Hepatocyte (in vitro differentiated cells): ENCODE measurements around the gene RASGRP1. TPM values are rescaled to one million over a fixed set of nuclear protein-coding genes. Genes with fewer than 3 reads are reported as not detected.

Experiments used
- DNase-seq: peaks from one replicate; pipeline ENCODE4 v3.0.0-alpha.2; 2016; ENCODE audit warnings: low spot score
- H2AFZ ChIP-seq: fragments of 200-600 bp; sonication (generic); 2 replicates; pipeline ENCODE4 v1.6.0; 2016; ENCODE audit warnings: antibody characterized with exemption, mild to moderate bottlenecking
- H3K27ac ChIP-seq: fragments of 200-600 bp; sonication (generic); 2 replicates; pipeline ENCODE4 v1.5.1; 2016; ENCODE audit warnings: mild to moderate bottlenecking
- H3K27me3 ChIP-seq: fragments of 200-600 bp; sonication (generic); 2 replicates; pipeline ENCODE4 v1.6.1; 2016
- H3K36me3 ChIP-seq: fragments of 200-600 bp; sonication (generic); replicated peaks from 2 replicates; pipeline ENCODE4 v1.5.1; 2016; ENCODE audit warnings: low read depth; ENCODE audit not compliant: insufficient read depth
- H3K4me1 ChIP-seq: fragments of 200-600 bp; sonication (generic); 2 replicates; pipeline ENCODE4 v1.5.1; 2016; ENCODE audit warnings: mild to moderate bottlenecking, moderate library complexity; ENCODE audit not compliant: insufficient read depth
- H3K4me2 ChIP-seq: fragments of 200-600 bp; sonication (generic); 2 replicates; pipeline ENCODE4 v1.6.0; 2016
- H3K4me3 ChIP-seq: fragments of 200-600 bp; sonication (generic); 2 replicates; pipeline ENCODE4 v1.5.1; 2016; ENCODE audit warnings: mild to moderate bottlenecking
- H3K79me2 ChIP-seq: fragments of 200-600 bp; sonication (generic); 2 replicates; pipeline ENCODE4 v1.6.0; 2017; ENCODE audit warnings: mild to moderate bottlenecking
- H3K9me2 ChIP-seq: fragments of 200-600 bp; sonication (generic); replicated peaks from 2 replicates; pipeline ENCODE4 v1.6.0; 2017; ENCODE audit warnings: mild to moderate bottlenecking; ENCODE audit not compliant: insufficient read depth
- H3K9me3 ChIP-seq: fragments of 200-600 bp; sonication (generic); 2 replicates; pipeline ENCODE4 v1.5.1; 2016; ENCODE audit warnings: low read depth, mild to moderate bottlenecking
- H4K20me1 ChIP-seq: fragments of 200-600 bp; sonication (generic); 2 replicates; pipeline ENCODE4 v1.6.0; 2016; ENCODE audit warnings: mild to moderate bottlenecking; ENCODE audit not compliant: insufficient read depth, poor library complexity, severe bottlenecking
- EZH2 ChIP-seq: fragments of 200-600 bp; sonication (generic); IDR thresholded peaks from 2 replicates; pipeline ENCODE4 v1.6.1; 2016; ENCODE audit warnings: antibody characterized with exemption, mild to moderate bottlenecking, borderline replicate concordance
- EZH2phosphoT487 ChIP-seq: fragments of 200-600 bp; sonication (generic); IDR thresholded peaks from one replicate; pipeline ENCODE4 v1.6.1; 2018; ENCODE audit warnings: antibody characterized with exemption, mild to moderate bottlenecking, low read depth, moderate library complexity; ENCODE audit not compliant: unreplicated experiment, severe bottlenecking
- WGBS: methylation state at CpG from one replicate; pipeline ENCODE4 v1.1.6; 2016; ENCODE audit warnings: low lambda C conversion rate; ENCODE audit errors: missing lambda C conversion rate; 5-methylcytosine and 5-hydroxymethylcytosine counted together
- polyA plus RNA-seq: library from polyadenylated mRNA; unstranded; fragments of >200 nt; fragmentation: Nextera tagmentation; extraction: Ambion mirVana; gene quantifications from 2 replicates; pipeline ENCODE4 v1.2.1, GENCODE V29; 2016
- total RNA-seq: library from RNA; depleted of rRNA; stranded (reverse); fragments of >200 nt; gene quantifications from 2 replicates; pipeline ENCODE4 v1.2.3, GENCODE V29; 2014
- TF ChIP-seq, protein P1 (sequence below): fragments of 200-600 bp; sonication (generic); IDR thresholded peaks from 2 replicates; pipeline ENCODE4 v1.5.1; 2016; ENCODE audit warnings: antibody characterized with exemption, mild to moderate bottlenecking; ENCODE audit not compliant: poor library complexity

The RASGRP1 gene
- total and polyA plus RNA-seq, 2 experiments from 2014 or later: 0.41 to 0.53 TPM

DNA sequence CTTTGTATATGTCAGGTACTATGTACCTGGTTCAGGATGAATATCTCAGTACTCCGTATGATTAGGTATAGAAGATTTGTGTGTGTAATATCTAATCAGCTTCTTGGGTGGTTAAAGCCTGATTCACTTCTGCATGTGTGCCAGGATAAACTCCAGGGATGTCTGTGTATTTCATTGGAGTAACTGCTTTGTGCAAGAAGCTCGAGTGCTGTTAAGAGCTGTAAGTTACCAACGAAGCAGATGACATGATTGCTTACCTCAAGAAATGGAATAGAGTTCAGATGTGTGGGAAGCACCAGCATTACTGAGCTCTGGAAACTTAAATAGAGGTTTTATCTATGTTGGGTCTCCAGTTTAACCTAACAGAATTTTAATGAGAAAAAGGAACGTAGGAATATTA is 87.0 kb downstream of the RASGRP1 start:
- Histone ChIP-seq H3K9me3 (no peaks in the 10 kb centered on the region), H4K20me1 (no peaks in the 10 kb centered on the region), H3K27ac (no peak overlapping the region), H3K9me2 (no peaks in the 10 kb centered on the region), H3K79me2 (no peaks in the 10 kb centered on the region), H3K36me3 (no peaks in the 10 kb centered on the region), H2AFZ (no peak overlapping the region), H3K4me2 (no peak overlapping the region), H3K27me3 (no peaks in the 10 kb centered on the region), H3K4me3 (no peak overlapping the region), H3K4me1 (no peaks in the 10 kb centered on the region)
- TF ChIP-seq, protein P1, sequence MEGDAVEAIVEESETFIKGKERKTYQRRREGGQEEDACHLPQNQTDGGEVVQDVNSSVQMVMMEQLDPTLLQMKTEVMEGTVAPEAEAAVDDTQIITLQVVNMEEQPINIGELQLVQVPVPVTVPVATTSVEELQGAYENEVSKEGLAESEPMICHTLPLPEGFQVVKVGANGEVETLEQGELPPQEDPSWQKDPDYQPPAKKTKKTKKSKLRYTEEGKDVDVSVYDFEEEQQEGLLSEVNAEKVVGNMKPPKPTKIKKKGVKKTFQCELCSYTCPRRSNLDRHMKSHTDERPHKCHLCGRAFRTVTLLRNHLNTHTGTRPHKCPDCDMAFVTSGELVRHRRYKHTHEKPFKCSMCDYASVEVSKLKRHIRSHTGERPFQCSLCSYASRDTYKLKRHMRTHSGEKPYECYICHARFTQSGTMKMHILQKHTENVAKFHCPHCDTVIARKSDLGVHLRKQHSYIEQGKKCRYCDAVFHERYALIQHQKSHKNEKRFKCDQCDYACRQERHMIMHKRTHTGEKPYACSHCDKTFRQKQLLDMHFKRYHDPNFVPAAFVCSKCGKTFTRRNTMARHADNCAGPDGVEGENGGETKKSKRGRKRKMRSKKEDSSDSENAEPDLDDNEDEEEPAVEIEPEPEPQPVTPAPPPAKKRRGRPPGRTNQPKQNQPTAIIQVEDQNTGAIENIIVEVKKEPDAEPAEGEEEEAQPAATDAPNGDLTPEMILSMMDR: no peak
- no peak for TF ChIP-seq EZH2phosphoT487
- TF ChIP-seq EZH2: no peak
- 86% methylated on average over 4 of the region's 4 CpGs for WGBS
- DNase-seq: no peak

DNA sequence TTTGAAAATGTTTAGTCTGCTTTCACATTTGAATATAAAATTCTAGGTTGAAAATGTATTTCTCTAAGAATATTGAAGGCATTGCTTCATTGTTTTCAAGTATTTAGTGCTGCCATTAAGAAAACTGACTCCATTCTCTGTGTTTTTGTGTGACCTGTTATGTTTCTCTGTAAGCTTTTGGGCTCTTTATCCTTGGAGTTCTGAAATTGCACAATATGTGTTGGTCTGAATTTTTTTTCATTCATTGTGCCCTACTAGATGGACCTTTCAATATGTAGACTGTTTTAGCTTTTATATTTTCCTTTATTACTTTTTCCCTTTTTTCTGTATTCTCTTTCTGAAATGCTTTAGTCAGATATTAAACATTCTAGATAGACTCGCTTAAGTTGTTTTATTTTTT is 88.5 kb downstream of the RASGRP1 start:
- no peaks in the 10 kb centered on the region for H3K9me2 ChIP-seq
- no peak for DNase-seq
- no peaks in the 10 kb centered on the region for H3K36me3 ChIP-seq
- WGBS: 93% methylated on average over 1 of the region's 1 CpG
- no peak overlapping the region for H3K4me3 ChIP-seq
- H2AFZ ChIP-seq: no peak overlapping the region
- H3K4me2 ChIP-seq: no peak overlapping the region
- no peaks in the 10 kb centered on the region for H4K20me1 ChIP-seq
- H3K27ac ChIP-seq: no peak overlapping the region
- H3K79me2 ChIP-seq: no peaks in the 10 kb centered on the region
- TF ChIP-seq EZH2: no peak
- TF ChIP-seq, protein P1: no peak
- TF ChIP-seq EZH2phosphoT487: no peak
- H3K27me3 ChIP-seq: no peaks in the 10 kb centered on the region
- no peaks in the 10 kb centered on the region for H3K9me3 ChIP-seq
- no peaks in the 10 kb centered on the region for H3K4me1 ChIP-seq

DNA sequence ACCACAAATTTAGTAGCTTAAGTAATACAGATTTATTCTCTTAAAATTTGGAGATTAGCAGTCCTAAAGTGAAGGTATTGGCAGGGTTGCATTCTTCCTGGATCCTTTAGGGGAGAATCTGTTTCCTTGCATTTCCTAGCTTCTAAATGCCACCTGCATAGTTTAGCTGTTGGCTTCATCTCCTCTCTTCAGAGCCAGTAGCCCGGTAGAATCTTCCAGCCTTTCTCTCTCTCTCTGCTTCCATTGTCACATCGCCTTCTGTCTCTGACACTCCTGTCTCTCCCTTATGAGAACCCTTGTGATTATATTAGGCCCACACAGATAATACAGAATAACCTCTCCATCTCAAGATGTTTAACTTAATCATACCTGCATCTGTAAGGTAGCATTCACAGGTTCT is 89.3 kb downstream of the RASGRP1 start:
- Histone ChIP-seq H3K27me3 (no peaks in the 10 kb centered on the region), H3K4me3 (no peak overlapping the region), H3K79me2 (no peaks in the 10 kb centered on the region), H2AFZ (no peak overlapping the region), H3K9me2 (no peaks in the 10 kb centered on the region), H4K20me1 (no peaks in the 10 kb centered on the region), H3K27ac (no peak overlapping the region), H3K4me1 (no peaks in the 10 kb centered on the region), H3K9me3 (no peaks in the 10 kb centered on the region), H3K36me3 (no peaks in the 10 kb centered on the region), H3K4me2 (no peak overlapping the region)
- TF ChIP-seq EZH2: no peak
- no peak for DNase-seq
- 98% methylated on average over 2 of the region's 2 CpGs for WGBS

DNA sequence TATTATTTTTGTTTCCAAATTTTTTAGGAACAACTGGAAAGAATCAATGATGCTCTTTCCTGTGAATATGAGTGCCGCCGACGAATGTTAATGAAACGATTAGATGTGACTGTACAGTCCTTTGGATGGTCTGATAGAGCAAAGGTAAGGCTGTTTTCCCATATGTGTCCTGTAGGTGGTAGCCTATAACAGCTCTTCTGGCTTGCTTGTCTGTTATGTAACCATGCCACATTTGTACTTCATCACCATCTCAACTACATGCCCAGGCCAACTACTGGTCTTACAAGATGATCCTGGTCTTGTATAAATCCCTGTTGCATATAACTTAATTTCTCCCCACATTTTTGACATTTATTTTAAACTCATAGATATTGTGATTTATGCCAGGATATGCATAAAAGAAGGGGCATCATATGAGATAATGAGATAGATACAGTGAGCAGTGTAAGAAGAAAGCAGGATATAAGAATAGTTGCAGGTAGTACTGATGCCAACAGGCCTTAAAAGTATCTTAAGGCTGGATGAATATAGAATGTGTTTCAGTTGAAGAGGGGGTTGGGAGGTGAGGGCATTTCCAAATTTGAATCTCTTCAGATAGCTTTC is 90.4 kb downstream of the RASGRP1 start:
- no peaks in the 10 kb centered on the region for H3K27me3 ChIP-seq
- WGBS: 80% methylated on average over 4 of the region's 4 CpGs
- no peak overlapping the region for H2AFZ ChIP-seq
- DNase-seq: peak; percentile 72
- H3K4me3 ChIP-seq: no peak overlapping the region
- H4K20me1 ChIP-seq: no peaks in the 10 kb centered on the region
- H3K36me3 ChIP-seq: no peaks in the 10 kb centered on the region
- H3K9me2 ChIP-seq: no peaks in the 10 kb centered on the region
- H3K4me1 ChIP-seq: no peaks in the 10 kb centered on the region
- no peaks in the 10 kb centered on the region for H3K79me2 ChIP-seq
- no peak overlapping the region for H3K4me2 ChIP-seq
- no peak overlapping the region for H3K27ac ChIP-seq
- H3K9me3 ChIP-seq: no peaks in the 10 kb centered on the region
- TF ChIP-seq, protein P1: peak; percentile 68
- TF ChIP-seq EZH2: no peak
- TF ChIP-seq EZH2phosphoT487: no peak
